ENCODE results near the gene PTPN6.

The PTPN6 gene

GRCh38 chr12:6942331-6942665, 8.9 kb upstream of the PTPN6 start:
- DNase-seq, result no peak

- DNase-seq, result peak; percentile 63
Measured at GRCh38 chr12:6943389-6943721, 7.8 kb upstream of the PTPN6 start.

- DNase-seq, result peak; percentile 41
Measured at GRCh38 chr12:6943722-6944380, 7.3 kb upstream of the PTPN6 start, which contains the start of the genes C12orf57 and RNU7-1. Gene C12orf57, plus strand, starts transcription at chr12:6944022. Its CDS starts 100 bp downstream, at chr12:6944122. Gene RNU7-1, plus strand, starts transcription at chr12:6943816.

GRCh38 chr12:6944381-6945186, 6.6 kb upstream of the PTPN6 start:
- DNase-seq, result peak; percentile 91

GRCh38 chr12:6945613-6946012, 5.5 kb upstream of the PTPN6 start:
- no peak for DNase-seq

GRCh38 chr12:6946033-6946919, 4.9 kb upstream of the PTPN6 start:
- DNase-seq, result peak; percentile 86

- DNase-seq, result no peak
Measured at GRCh38 chr12:6946920-6947374, 4.2 kb upstream of the PTPN6 start.

GRCh38 chr12:6947615-6948014, 3.5 kb upstream of the PTPN6 start:
- no peak for DNase-seq

GRCh38 chr12:6948873-6949594, 2.1 kb upstream of the PTPN6 start:
- no peak for DNase-seq

- no peak for DNase-seq
Measured at GRCh38 chr12:6950401-6950801, 755 bp upstream of the PTPN6 start.

- no peak for DNase-seq
Measured at GRCh38 chr12:6951551-6952120, 480 bp downstream of the PTPN6 start.

GRCh38 chr12:6952121-6952862, 1.1 kb downstream of the PTPN6 start:
- no peak for DNase-seq

GRCh38 chr12:6952863-6953441, 1.8 kb downstream of the PTPN6 start:
- DNase-seq, result no peak

- no peak for DNase-seq
Measured at GRCh38 chr12:6953442-6954315, 2.5 kb downstream of the PTPN6 start.

GRCh38 chr12:6954316-6955107, 3.4 kb downstream of the PTPN6 start:
- DNase-seq, result no peak

GRCh38 chr12:6955108-6956020, 4.2 kb downstream of the PTPN6 start:
- DNase-seq, result no peak

GRCh38 chr12:6956021-6956727, 5.0 kb downstream of the PTPN6 start:
- DNase-seq, result no peak

Data from NCI-H1048 (cell line).